ENCODE measurements around the gene CUX1.

CUX1 gene

GRCh38 chr7:102230593-102230992 lies 413.2 kb downstream of the CUX1 start:
- peaks cover 52% of the 10 kb centered on the region for H3K36me3 Mint-ChIP-seq (ENCODE audit: low read depth)
- H3K27ac Mint-ChIP-seq, result peak overlapping the region; percentile 39
- no peak for DNase-seq
- no peak overlapping the region for H3K4me3 Mint-ChIP-seq
- no peaks in the 10 kb centered on the region for H3K9me3 Mint-ChIP-seq
- peaks cover 5% of the 10 kb centered on the region for H3K4me1 Mint-ChIP-seq
- H3K27me3 Mint-ChIP-seq (ENCODE audit: low read depth, poor library complexity), result no peaks in the 10 kb centered on the region
- TF ChIP-seq, protein P1, sequence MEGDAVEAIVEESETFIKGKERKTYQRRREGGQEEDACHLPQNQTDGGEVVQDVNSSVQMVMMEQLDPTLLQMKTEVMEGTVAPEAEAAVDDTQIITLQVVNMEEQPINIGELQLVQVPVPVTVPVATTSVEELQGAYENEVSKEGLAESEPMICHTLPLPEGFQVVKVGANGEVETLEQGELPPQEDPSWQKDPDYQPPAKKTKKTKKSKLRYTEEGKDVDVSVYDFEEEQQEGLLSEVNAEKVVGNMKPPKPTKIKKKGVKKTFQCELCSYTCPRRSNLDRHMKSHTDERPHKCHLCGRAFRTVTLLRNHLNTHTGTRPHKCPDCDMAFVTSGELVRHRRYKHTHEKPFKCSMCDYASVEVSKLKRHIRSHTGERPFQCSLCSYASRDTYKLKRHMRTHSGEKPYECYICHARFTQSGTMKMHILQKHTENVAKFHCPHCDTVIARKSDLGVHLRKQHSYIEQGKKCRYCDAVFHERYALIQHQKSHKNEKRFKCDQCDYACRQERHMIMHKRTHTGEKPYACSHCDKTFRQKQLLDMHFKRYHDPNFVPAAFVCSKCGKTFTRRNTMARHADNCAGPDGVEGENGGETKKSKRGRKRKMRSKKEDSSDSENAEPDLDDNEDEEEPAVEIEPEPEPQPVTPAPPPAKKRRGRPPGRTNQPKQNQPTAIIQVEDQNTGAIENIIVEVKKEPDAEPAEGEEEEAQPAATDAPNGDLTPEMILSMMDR (IDR thresholded peaks at IDR 0.05), result no peak

- H3K36me3 Mint-ChIP-seq (ENCODE audit: low read depth), result peaks cover 46% of the 10 kb centered on the region
- TF ChIP-seq, protein P1 (IDR thresholded peaks at IDR 0.05), result no peak
- no peak overlapping the region for H3K4me3 Mint-ChIP-seq
- peak overlapping the region; percentile 93 for H3K27ac Mint-ChIP-seq
- no peaks in the 10 kb centered on the region for H3K27me3 Mint-ChIP-seq (ENCODE audit: low read depth, poor library complexity)
- no peak for DNase-seq
- no peaks in the 10 kb centered on the region for H3K9me3 Mint-ChIP-seq
- peaks cover 16% of the 10 kb centered on the region for H3K4me1 Mint-ChIP-seq
Observed at GRCh38 chr7:102232611-102233286, 415.3 kb downstream of the CUX1 start.

GRCh38 chr7:102234131-102234530 lies 416.7 kb downstream of the CUX1 start:
- Mint-ChIP-seq H3K27ac (peak overlapping the region; percentile 53), H3K9me3 (no peaks in the 10 kb centered on the region), H3K4me3 (no peak overlapping the region), H3K4me1 (peaks cover 18% of the 10 kb centered on the region), H3K27me3 (ENCODE audit: low read depth, poor library complexity) (no peaks in the 10 kb centered on the region), H3K36me3 (ENCODE audit: low read depth) (peaks cover 42% of the 10 kb centered on the region)
- no peak for DNase-seq
- TF ChIP-seq, protein P1 (IDR thresholded peaks at IDR 0.05), result no peak

DNA sequence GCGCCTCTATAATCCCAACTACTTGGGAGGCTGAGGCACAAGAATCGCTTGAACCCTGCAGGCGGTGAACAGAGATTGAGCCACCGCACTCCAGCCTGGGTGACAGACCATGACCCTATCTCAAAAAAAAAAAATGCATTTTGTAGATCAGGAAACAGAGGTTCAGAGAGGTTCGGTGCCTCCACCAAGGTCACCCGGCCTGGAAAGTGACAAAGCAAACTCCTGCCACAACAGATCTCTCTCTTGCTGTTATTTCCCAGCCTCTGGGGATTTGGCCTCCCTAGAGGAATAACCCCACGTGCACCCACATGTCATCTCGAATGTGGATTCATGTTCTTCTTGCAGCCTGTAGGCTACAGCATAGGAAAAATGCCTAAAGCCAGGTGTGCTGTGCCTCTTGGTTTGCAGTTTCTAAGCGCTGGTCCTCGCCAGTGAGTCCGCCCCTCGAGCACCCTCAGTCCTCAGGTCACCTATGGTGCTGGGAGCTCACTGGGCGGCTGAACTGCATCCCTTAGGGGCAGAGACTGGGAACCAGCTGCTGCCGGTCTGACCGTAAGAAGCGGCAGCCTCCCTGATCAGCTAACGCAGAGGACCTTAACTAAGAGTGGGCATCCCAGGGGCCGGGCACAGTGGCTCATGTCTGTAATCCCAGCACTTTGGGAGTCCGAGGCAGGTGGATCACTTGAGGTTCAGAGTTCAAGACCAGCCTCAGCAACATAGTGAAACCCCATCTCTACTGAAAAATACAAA lies 417.6 kb downstream of the CUX1 start:
- H3K4me3 Mint-ChIP-seq, result no peak overlapping the region
- TF ChIP-seq, protein P1 (IDR thresholded peaks at IDR 0.05), result no peak
- no peak overlapping the region for H3K27ac Mint-ChIP-seq
- DNase-seq, result no peak
- H3K27me3 Mint-ChIP-seq (ENCODE audit: low read depth, poor library complexity), result no peaks in the 10 kb centered on the region
- no peaks in the 10 kb centered on the region for H3K9me3 Mint-ChIP-seq
- peaks cover 18% of the 10 kb centered on the region for H3K4me1 Mint-ChIP-seq
- peaks cover 38% of the 10 kb centered on the region for H3K36me3 Mint-ChIP-seq (ENCODE audit: low read depth)

- Mint-ChIP-seq H3K27ac (peak overlapping the region; percentile 9), H3K4me1 (peaks cover 18% of the 10 kb centered on the region), H3K36me3 (ENCODE audit: low read depth) (peaks cover 36% of the 10 kb centered on the region), H3K9me3 (no peaks in the 10 kb centered on the region), H3K27me3 (ENCODE audit: low read depth, poor library complexity) (no peaks in the 10 kb centered on the region), H3K4me3 (no peak overlapping the region)
- TF ChIP-seq, protein P1 (IDR thresholded peaks at IDR 0.05), result no peak
- DNase-seq, result no peak
Observed at GRCh38 chr7:102236102-102236501, 418.7 kb downstream of the CUX1 start.
